Vagina (tissue), 2 donors: ENCODE measurements around the gene SETD2. TPM values are rescaled to one million over a fixed set of nuclear protein-coding genes. Genes with fewer than 3 reads are reported as not detected.
"Not testable (repeated sequence)": the region's sequence is repeated elsewhere in the genome, so short reads cannot be mapped to it uniquely, and the experiment has no call there.

ENCODE experiments used
- DNase-seq, 2 donors: peaks; one replicate each; pipeline ENCODE4 v3.0.0-alpha.2; 2017; ENCODE audit errors: extremely low spot score in 2 of 2
- H3K27ac ChIP-seq: fragments of 200-600 bp; sonication (generic); one replicate; pipeline ENCODE4 v1.5.1; 2019
- H3K27me3 ChIP-seq: fragments of 200-600 bp; sonication (generic); one replicate; pipeline ENCODE4 v1.5.1; 2019
- H3K36me3 ChIP-seq, 2 donors: fragments of 200-600 bp; sonication (generic); one replicate each; pipeline ENCODE4 v1.5.1; 2017 to 2019
- H3K4me1 ChIP-seq: fragments of 200-600 bp; sonication (generic); one replicate; pipeline ENCODE4 v1.5.1; 2019
- H3K4me3 ChIP-seq, 2 donors: fragments of 200-600 bp; sonication (generic); 1 replicate in 1 of 2; 2 replicates in 1 of 2; pipeline ENCODE4 v1.5.1; 2016 to 2019
- H3K9me3 ChIP-seq: fragments of 200-600 bp; sonication (generic); one replicate; pipeline ENCODE4 v1.5.1; 2019
- CTCF ChIP-seq, 3 experiments: fragments of 450-650 bp in 2 of 3; fragments of 200-600 bp in 1 of 3; sonication (generic) in 1 of 3; IDR thresholded peaks; one replicate each; pipeline ENCODE4 v1.5.1; 2017 to 2019; ENCODE audit warnings: antibody characterized with exemption in 3 of 3, mild to moderate bottlenecking in 2 of 3, moderate library complexity in 2 of 3
- POLR2A ChIP-seq, 2 donors: fragments of 450-650 bp; IDR thresholded peaks; one replicate each; pipeline ENCODE4 v1.6.1; 2017; ENCODE audit warnings: antibody characterized with exemption in 2 of 2, mild to moderate bottlenecking in 2 of 2, moderate library complexity in 2 of 2
- POLR2AphosphoS5 ChIP-seq, 2 donors: sonication (generic); formaldehyde crosslinking; IDR thresholded peaks; one replicate each; pipeline ENCODE4 v1.9.0; 2017; ENCODE audit warnings: antibody characterized with exemption in 2 of 2, mild to moderate bottlenecking in 2 of 2, low read depth in 1 of 2; ENCODE audit not compliant: insufficient read depth in 1 of 2
- intact Hi-C: fragments of 100-400 bp; cut with DNase I; formaldehyde crosslinking; loops from one replicate; pipeline ENCODE4 v1.15.1; 2023
- total RNA-seq: library from RNA; depleted of rRNA; stranded (reverse); fragments of >200 nt; gene quantifications from one replicate; pipeline ENCODE4 v1.2.3, GENCODE V29; 2016

The SETD2 gene
- total RNA-seq, 1 donor from 2014 or later = 55.5 TPM

- H3K27me3 ChIP-seq = no peaks in the 10 kb centered on the region
- TF ChIP-seq POLR2A (IDR thresholded peaks at IDR 0.05) (no peak), POLR2AphosphoS5 (IDR thresholded peaks at IDR 0.05; ENCODE audit: insufficient read depth in 1 of 2, low read depth in 1 of 2) (no peak), CTCF (IDR thresholded peaks at IDR 0.05) (no peak)
- no peak for DNase-seq
- peaks cover 0 to 5% of the 10 kb centered on the region in 2 donors for H3K36me3 ChIP-seq
- no peaks in the 10 kb centered on the region for H3K9me3 ChIP-seq
- H3K4me1 ChIP-seq = no peaks in the 10 kb centered on the region
- H3K27ac ChIP-seq = no peak overlapping the region
- H3K4me3 ChIP-seq = no peak overlapping the region
- intact Hi-C loops = no loop called here
Measured at GRCh38 chr3:47028667-47029066, 135.2 kb downstream of the SETD2 start.

GRCh38 chr3:47028146-47028545 is 135.8 kb downstream of the SETD2 start:
- Histone ChIP-seq H3K4me3 (no peak overlapping the region), H3K4me1 (no peaks in the 10 kb centered on the region), H3K27ac (no peak overlapping the region), H3K27me3 (no peaks in the 10 kb centered on the region), H3K36me3 (peaks cover 0 to 5% of the 10 kb centered on the region in 2 donors), H3K9me3 (no peaks in the 10 kb centered on the region)
- no peak for TF ChIP-seq CTCF (IDR thresholded peaks at IDR 0.05)
- TF ChIP-seq POLR2AphosphoS5 (IDR thresholded peaks at IDR 0.05; ENCODE audit: insufficient read depth in 1 of 2, low read depth in 1 of 2) = no peak
- TF ChIP-seq POLR2A (IDR thresholded peaks at IDR 0.05) = no peak
- no peak for DNase-seq
- intact Hi-C loops = no loop called here

- H3K27ac ChIP-seq, H3K36me3 ChIP-seq, H3K4me3 ChIP-seq, DNase-seq, intact Hi-C loops, H3K9me3 ChIP-seq, H3K27me3 ChIP-seq: not testable (repeated sequence)
- peaks cover 12% of the 10 kb centered on the region for H3K4me1 ChIP-seq
Measured at GRCh38 chr3:47026432-47026831, 137.5 kb downstream of the SETD2 start.

GRCh38 chr3:47024932-47025331 is 139.0 kb downstream of the SETD2 start:
- Histone ChIP-seq H3K4me1 (peaks cover 12% of the 10 kb centered on the region), H3K27me3 (no peaks in the 10 kb centered on the region), H3K9me3 (no peaks in the 10 kb centered on the region), H3K4me3 (no peak overlapping the region), H3K27ac (no peak overlapping the region), H3K36me3 (peaks cover 0 to 5% of the 10 kb centered on the region in 2 donors)
- DNase-seq = no peak
- intact Hi-C loops = no loop called here
- no peak for TF ChIP-seq POLR2A (IDR thresholded peaks at IDR 0.05)

GRCh38 chr3:47022641-47023071 is 141.3 kb downstream of the SETD2 start:
- Histone ChIP-seq H3K27ac (peak overlapping the region; percentile 61), H3K9me3 (no peaks in the 10 kb centered on the region), H3K36me3 (peaks cover 0 to 26% of the 10 kb centered on the region in 2 donors), H3K27me3 (no peaks in the 10 kb centered on the region), H3K4me3 (no peak overlapping the region), H3K4me1 (peaks cover 12% of the 10 kb centered on the region)
- DNase-seq = no peak
- intact Hi-C loops = no loop called here
- TF ChIP-seq POLR2AphosphoS5 (IDR thresholded peaks at IDR 0.05; ENCODE audit: insufficient read depth in 1 of 2, low read depth in 1 of 2) = no peak
- TF ChIP-seq POLR2A (IDR thresholded peaks at IDR 0.05) = no peak
- no peak for TF ChIP-seq CTCF (IDR thresholded peaks at IDR 0.05)

GRCh38 chr3:47020311-47020710 is 143.6 kb downstream of the SETD2 start:
- Histone ChIP-seq H3K36me3 (peaks cover 5 to 41% of the 10 kb centered on the region in 2 donors), H3K4me1 (peaks cover 12% of the 10 kb centered on the region), H3K9me3 (no peaks in the 10 kb centered on the region), H3K27ac (no peak overlapping the region), H3K27me3 (no peaks in the 10 kb centered on the region), H3K4me3 (no peak overlapping the region)
- TF ChIP-seq POLR2AphosphoS5 (IDR thresholded peaks at IDR 0.05; ENCODE audit: insufficient read depth in 1 of 2, low read depth in 1 of 2) (no peak), CTCF (IDR thresholded peaks at IDR 0.05) (no peak), POLR2A (IDR thresholded peaks at IDR 0.05) (no peak)
- intact Hi-C loops = no loop called here
- no peak for DNase-seq
